DMS114 treated with DMSO at 0.1 percent for 48 hours (cell line): Measurements from ENCODE around the gene NTSR2.

Source experiments
- DNase-seq: peaks from one replicate; lab custom pipeline; 2025; ENCODE audit not compliant: unreplicated experiment; lab: John Stamatoyannopoulos, UW

NTSR2 gene

DNA sequence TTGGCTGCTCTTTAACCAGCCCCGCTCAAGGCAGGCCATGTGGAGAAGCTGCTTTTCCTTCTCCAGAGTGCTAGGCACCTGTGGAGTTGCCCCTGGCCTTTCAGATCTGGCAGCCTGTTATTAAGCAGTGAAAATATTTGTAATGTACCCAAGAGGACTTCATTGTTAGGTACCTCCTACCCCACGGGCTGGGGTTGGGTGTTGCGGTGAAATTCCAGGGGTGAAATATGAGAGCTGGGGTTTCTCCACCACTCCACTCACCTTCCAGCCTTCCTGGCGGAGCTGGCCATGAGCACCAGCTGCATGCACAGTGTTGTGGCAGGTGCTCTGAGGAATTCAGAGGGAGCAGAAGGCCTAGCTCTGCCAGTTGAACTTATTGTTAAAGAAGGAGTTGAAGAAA lies 39.1 kb downstream of the NTSR2 start:
- DNase-seq, result no peak

DNA sequence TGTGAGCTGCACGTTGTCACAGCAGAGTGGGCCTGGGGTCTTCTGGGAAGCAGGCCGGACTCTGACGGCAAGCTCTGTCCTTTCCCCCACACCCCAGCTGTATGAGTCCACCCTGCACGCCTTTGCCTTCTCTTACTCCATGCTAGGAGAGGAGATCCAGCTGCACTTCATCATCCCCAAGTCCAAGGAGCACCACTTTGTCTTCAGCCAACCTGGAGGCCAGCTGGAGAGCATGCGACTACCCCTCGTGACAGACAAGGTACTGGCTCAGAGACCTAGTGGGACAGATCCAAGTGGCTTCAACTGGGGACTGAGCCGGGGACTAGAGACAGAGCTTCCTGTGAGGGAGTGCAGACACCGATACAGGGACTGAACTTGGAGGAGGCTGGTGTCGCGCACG lies 40.1 kb downstream of the NTSR2 start:
- no peak for DNase-seq

DNA sequence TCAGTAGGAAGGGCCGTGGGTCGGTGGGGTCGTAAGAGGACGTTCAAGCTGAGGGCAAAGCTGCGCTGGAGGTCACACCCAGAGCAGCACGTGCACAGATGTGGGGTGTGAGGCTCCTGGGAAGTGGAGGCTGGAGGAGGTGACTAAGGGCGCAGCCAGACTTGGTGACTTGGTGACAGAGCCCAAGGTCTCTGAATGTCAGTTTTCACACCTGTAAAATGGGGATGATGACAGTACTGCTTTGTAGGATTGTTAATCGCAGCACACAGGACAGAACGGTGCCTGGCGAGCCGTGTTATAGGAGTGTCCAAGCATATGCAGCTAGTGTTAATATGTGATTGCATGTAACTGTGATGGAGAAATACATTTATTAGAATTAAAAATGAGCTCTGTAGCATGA lies 40.8 kb downstream of the NTSR2 start:
- no peak for DNase-seq

DNA sequence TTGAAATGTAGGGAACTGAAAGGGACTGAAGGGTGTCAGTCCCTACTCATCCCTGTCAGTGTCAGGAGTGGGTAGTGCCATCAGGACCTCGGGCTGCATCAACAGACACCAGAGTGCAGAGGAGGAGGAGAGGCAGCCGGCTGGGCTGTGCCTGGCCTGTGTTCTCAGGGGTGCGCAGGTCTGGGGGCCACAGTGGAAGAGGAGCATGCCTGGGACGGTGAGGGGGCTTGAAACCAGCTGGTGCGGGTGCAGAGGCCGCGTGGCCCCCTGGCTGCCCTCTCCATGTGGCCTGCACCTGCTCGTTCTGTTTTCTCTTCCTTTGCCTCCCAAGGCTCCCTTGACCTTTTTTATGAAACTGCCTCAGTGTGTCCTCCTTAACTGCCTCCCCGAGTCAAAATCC lies 41.3 kb downstream of the NTSR2 start:
- no peak for DNase-seq

DNA sequence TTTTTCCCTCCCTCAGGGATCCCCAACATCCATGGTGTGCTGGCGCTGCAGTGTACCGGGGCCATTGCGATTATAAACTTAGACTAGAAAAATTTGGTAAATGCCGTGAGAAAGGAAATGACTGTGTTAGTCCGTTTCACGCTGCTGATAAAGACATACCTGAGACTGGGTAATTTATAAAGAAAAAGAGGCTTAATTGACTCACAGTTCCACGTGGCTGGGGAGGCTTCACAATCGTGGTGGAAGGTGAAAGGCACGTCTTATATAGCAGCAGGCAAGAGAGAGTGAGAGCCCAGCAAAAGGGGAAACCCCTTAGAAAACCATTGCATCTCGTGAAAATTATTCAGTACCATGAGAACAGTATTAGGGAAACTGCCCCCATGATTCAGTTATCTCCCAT lies 44.3 kb downstream of the NTSR2 start:
- no peak for DNase-seq

DNA sequence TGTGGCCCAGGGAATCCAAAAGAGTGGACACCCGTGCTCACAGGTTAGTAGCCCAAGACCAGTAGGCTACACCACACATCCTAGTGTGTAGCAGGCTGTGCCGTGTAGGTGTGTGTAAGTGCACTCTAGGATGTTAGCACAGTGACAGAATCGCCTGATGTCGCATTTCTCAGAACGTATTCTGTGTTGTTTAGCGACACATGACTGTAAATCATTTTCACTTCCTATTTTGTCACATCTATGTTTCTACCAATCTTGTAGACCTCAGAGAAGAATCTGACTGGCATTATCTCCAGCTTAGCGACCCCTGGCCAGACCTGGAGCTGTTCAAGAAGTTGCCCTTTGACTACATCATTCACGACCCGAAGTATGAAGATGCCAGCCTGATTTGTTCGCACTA lies 45.1 kb downstream of the NTSR2 start:
- DNase-seq, result no peak

DNA sequence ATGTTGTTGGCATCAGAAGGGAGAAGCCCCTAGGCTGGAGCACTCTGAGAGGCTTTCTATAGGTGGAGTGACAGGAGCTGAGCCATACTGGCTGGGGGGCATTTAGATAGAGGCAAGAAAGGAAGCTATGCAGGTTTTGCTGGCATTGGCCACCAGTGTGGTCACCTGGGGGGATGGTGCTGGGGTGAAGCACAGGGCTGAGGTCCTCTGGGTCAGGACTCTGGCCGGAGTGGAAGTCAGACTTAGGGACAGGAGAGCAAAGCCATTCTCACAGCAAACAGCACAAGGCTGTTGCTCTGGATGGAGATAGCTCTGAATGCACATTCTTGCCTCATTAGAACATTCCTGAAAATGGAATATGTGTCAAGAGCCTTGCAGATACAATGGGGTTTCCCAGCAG lies 47.4 kb downstream of the NTSR2 start:
- no peak for DNase-seq

DNA sequence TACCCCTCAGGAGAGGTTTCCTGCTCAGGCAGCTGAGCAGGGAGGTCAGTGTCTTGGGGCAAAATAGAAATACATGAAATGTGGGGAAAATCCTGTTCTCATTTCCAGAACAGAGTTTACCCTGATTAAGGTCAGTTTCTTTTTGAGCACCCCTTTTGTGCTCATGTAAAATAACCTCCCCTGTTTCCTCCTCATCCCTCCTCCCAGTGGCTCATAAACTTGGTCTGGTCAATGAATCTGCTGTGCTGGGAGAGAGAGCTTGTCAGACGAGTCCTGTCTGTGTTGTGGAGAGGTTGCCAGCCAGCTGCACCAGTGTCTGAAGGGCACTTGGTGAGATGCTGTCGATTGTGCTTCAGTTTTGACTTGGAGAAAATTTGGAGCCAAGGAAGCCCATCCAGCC lies 48.6 kb downstream of the NTSR2 start:
- DNase-seq, result no peak

DNA sequence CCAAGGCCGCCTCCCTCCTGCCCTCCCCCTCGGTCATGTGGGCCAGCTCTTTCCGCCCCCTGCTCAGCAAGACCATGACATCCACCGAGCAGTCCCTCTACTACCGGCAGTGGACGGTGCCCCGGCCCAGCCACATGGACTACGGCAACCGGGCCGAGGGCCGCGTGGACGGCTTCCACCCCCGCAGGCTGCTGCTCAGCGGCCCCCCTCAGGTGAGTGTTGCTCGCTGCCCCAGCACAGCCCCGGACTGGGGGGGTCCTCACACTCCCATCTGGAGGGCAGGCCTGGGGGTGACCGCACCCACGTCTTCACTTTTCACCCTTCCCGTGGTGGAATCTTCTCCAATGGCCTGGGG lies 51.3 kb downstream of the NTSR2 start:
- DNase-seq, result no peak

DNA sequence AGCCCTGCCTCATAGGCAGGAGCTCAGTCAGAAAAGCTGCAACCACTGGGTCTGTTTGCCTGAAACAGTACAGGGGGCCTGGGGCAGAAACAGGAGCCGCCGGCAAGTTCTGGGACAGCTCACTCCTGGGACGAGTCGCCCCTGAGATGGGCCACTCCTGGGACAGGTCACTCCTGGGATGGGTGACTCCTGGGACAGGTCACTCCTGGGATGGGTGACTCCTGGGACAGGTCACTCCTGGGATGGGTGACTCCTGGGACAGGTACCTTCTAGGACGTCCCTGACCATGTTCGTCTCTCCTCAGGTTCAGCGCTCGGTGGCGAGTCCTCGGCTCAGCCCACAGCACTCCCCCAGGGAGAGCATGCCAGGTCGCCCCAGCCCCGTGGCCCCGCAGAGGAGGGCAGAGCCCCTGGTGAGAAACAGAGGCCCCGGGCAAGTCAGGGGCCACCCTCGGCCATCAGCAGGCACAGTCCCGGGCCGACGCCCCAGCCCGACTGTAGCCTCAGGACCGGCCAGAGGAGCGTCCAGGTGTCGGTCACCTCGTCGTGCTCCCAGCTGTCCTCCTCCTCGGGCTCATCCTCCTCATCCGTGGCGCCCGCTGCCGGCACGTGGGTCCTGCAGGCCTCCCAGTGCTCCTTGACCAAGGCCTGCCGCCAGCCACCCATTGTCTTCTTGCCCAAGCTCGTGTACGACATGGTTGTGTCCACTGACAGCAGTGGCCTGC lies 51.8 kb downstream of the NTSR2 start:
- no peak for DNase-seq

DNA sequence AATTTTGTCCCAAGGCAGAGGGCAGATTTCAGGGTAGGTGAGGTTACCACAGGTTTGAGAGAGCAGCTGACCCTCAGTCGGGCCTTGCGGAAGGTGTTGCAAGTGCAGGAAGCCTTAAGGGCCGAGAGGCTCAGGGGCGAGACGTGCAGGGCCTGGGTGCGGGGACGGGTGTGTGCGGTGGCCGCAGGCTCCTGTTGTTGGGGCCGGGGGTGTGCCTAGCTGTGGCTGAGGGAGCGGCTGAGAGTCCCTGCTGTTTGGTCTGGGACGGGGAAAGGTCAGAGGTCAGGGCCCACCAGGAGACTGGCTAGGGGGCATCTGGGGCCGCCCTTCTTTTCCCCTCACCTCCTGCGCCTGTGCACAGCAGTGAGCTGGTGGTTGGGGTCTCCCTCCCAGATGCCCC lies 52.5 kb downstream of the NTSR2 start:
- no peak for DNase-seq

DNA sequence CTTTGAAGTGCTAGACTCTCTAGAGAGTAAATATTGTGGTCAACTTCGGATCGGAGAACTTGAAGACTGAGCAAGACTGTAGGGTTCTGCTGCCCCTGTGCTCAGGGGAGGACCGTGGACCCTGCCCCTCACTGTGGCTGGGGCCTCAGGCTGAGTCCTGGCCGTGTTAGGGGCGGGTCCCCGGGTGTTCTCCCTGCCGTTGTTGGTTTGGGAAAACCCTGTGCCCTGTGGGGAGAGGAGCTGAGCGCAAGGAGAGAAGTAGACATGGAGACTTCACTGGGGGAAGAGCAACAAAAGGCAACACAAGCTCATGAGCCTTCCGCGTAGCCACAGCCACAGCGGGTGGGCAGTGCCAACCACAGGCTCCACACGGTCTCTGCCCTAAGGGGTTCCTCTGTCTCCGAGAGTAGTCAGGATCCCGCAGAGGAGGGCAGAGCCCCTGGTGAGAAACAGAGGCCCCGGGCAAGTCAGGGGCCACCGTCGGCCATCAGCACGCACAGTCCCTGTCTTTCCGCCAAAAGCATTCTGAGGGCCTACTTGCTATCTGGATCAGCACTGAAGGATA lies 53.1 kb downstream of the NTSR2 start:
- no peak for DNase-seq

DNA sequence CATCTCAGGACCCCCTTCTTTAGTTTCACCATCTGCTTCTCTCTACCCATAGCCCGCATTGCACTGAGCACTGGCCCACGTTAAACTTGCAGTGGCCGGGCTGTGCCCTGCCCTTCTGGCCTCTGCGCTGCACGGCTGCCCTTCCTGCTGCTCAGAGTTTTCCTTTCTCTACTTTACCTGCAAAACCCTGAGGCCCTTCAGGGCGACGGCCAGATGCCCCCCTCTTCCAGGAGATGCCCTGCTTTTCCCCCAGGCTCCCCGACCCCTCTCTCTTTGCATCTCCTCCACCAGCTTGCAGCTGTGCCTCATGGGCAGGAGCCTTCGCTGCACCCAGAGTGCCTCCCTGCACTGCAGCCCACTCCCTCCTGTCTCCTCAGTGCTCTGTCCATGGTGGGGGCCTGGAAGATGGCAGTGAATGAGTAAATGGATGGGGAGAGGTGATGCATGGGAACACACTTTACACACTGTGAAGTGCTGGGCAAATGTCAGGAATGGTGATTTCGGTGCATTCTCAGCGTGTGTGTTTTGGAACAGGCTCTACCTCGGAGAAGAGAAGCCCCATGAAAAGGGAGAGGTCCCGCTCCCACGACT lies 53.8 kb downstream of the NTSR2 start:
- no peak for DNase-seq

DNA sequence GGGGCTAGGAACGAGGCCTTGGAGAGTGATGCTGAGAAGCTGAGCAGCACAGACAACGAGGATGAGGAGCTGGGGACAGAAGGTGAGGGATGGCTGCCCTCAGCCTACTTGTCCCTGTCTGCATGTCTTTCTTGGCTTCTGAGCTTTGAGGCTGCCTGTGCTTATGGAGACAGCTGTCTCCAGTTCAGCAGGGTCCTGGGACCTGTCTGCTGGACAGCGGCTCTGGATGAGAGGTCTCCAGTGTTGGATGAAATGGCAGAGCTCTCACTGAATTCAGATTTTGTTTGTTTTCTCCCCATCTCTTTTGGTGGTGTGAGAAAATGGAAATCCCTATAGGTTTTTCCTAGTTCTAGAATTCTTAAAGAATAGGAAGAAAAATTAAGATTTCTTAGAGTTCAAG lies 54.8 kb downstream of the NTSR2 start:
- DNase-seq, result no peak

DNA sequence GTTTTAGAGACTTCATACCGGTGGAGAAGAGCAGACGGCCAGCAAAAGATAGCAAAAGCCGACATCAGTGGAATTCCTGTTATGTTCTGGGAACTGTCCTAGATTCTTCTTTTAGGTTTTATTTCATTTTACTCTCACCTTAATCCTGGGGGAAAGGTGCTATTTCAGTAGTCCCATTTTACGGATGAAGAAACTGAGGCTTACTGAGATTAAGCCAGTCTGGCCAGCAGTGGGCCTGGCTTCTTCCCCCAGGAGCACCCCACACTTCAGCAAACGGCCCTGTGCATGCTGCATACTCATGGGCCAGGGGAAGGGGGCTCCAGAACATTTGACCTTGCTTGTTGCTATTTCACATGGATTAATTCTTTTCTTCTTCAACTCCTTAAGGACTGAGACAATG lies 56.7 kb downstream of the NTSR2 start:
- DNase-seq, result no peak

DNA sequence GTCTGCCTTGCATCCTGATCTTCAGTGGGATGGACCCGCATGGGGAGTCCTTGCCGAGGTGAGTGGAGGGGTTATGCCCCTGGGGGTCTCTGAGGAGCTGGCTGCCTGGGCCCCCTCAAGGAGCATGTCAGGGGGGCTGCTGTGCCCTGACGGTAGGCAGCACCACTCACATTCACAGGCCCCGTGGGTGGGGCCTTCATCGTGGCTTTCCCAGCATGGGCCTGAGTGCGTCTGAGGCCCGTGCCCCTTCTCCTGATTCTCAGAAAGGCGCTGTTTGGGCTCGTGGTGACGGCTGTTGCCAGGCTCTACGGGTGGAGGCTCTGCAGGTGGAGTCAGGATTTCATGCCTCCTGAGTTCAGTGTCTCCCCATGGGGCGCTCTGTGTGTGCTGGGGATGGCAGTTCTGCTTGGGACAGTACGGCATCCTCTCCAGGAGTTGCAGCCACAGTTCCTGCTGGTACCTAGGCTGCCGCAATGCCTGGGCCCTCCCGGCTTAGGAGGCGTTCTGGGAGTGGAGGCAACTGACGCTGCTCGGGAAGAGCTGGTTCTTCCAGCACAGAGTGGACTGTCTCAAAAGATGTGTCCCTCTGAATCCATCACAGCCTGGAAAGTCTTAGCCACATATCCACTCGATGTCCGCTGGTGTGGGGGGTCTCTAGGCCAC lies 57.3 kb downstream of the NTSR2 start:
- DNase-seq, result no peak

DNA sequence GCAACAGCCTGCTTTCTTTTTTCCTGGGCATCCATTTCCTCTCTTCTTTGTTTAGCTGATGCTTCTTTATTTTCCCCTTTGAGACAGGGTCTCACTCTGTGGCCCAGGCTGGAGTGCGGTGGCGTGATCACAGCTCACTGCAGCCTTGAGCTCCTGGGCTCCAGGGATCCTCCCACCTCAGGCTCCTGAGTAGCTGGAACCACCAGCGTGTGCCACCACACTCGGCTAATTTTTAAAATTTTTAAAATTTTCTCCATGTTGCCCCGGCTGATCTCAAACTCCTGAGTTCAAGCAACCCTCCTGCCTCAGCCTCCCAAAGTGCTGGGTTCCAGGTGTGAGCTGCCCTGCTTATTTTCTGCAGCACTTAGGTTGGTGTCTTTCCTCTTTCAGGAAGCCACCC lies 58.7 kb downstream of the NTSR2 start:
- no peak for DNase-seq

DNA sequence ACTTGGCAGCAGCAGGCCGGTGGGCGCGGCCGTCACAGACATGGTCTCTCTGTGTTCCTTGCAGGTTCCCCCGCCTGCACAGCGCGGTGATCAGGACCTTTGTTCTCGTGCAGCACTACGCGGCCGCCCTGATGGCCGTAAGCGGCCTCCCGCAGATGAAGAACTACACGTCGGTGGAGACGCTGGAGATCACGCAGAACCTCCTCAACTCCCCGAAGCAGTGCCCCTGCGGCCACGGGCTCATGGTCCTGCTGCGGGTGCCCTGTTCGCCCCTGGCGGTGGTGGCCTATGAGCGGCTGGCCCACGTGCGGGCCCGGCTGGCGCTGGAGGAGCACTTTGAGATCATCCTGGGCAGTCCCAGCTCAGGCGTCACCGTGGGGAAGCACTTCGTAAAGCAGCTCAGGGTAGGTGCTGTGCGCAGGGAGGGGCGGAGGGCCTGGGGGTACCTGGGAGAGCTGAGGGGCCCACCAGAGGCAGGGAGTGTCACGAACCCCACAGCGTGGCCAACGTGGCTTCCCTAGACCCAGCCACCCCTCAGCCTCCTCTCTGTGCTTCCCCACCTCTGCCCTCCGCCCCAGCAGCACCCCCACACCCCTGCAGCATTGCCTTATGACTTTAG lies 59.3 kb downstream of the NTSR2 start:
- DNase-seq, result no peak
